Nephron progenitor cell (in vitro differentiated cells): Measurements from ENCODE around the gene LTBP2.

Source experiments
- DNase-seq: peaks from one replicate; pipeline ENCODE4 v3.0.0; 2021
- H3K27ac Mint-ChIP-seq: 2 replicates; pipeline ENCODE4 v1.8.0; 2021; ENCODE audit warnings: mild to moderate bottlenecking, moderate library complexity, mixed read lengths
- H3K27me3 Mint-ChIP-seq: 2 replicates; pipeline ENCODE4 v1.8.0; 2021; ENCODE audit warnings: mild to moderate bottlenecking, low read depth, mixed read lengths; ENCODE audit not compliant: poor library complexity
- H3K36me3 Mint-ChIP-seq: 2 replicates; pipeline ENCODE4 v1.8.0; 2021; ENCODE audit warnings: low read depth, mixed read lengths
- H3K4me1 Mint-ChIP-seq: 2 replicates; pipeline ENCODE4 v1.8.0; 2021; ENCODE audit warnings: mixed read lengths
- H3K4me3 Mint-ChIP-seq: 2 replicates; pipeline ENCODE4 v1.8.0; 2021; ENCODE audit warnings: mild to moderate bottlenecking, moderate library complexity, mixed read lengths
- H3K9me3 Mint-ChIP-seq: 2 replicates; pipeline ENCODE4 v1.8.0; 2021; ENCODE audit warnings: mild to moderate bottlenecking, moderate library complexity, mixed read lengths
- CTCF ChIP-seq: fragments of 200-600 bp; sonication (generic); IDR thresholded peaks from 2 replicates; pipeline ENCODE4 v1.5.0; 2021; ENCODE audit warnings: antibody characterized with exemption

Gene LTBP2

DNA sequence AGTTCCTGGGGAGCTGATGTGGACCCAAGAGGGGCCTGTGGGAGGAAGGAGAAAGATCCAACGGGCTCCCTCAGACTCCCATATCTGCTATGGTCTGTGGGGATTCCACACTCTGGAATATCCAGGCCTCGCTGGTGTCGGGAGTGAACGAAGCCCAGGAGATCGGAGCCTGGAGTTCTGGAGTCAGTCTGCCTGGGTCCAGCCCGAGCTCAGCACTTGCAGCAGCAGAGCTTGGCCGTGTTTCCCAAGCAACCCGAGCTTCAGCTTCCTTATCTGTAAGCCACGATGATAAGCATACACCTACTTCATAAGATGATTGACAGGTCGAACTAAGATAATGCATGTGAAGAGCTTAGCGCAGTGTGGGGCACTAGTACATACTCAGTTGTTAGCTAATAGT, 10.1 kb downstream of the LTBP2 start:
- Mint-ChIP-seq H3K4me3 (no peak overlapping the region), H3K36me3 (no peaks in the 10 kb centered on the region), H3K4me1 (peaks cover 8% of the 10 kb centered on the region), H3K27me3 (peaks cover 19% of the 10 kb centered on the region), H3K9me3 (no peaks in the 10 kb centered on the region), H3K27ac (no peak overlapping the region)
- DNase-seq = no peak
- TF ChIP-seq CTCF = no peak

DNA sequence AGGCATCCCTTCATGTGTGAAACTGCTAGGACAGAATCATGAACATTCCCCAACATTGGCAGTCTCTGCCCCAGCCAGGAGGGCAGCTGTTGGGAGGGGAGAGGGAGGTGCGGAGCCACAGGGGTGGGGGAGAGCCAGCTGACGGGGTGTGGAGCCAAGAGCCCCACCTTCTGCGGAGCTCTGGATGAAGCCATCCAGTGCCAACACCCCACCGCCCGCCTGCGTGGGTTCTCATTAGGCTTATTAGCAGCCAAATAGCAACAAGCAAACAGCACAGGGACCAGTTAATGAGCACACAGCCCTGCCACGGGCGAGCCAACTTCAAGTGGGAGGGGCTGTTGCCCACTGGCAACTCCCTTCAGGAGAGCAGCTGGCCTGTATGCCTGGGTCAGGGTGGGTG, 12.1 kb downstream of the LTBP2 start:
- Mint-ChIP-seq H3K9me3 (no peaks in the 10 kb centered on the region), H3K27ac (no peak overlapping the region), H3K4me3 (no peak overlapping the region), H3K36me3 (no peaks in the 10 kb centered on the region), H3K4me1 (peaks cover 14% of the 10 kb centered on the region), H3K27me3 (peaks cover 14% of the 10 kb centered on the region)
- TF ChIP-seq CTCF = no peak
- DNase-seq = no peak

- no peak for TF ChIP-seq CTCF
- Mint-ChIP-seq H3K36me3 (no peaks in the 10 kb centered on the region), H3K4me3 (no peak overlapping the region), H3K9me3 (no peaks in the 10 kb centered on the region), H3K4me1 (peaks cover 20% of the 10 kb centered on the region), H3K27ac (peak overlapping the region; percentile 95), H3K27me3 (peaks cover 12% of the 10 kb centered on the region)
- no peak for DNase-seq
These were observed 12.7 kb downstream of the LTBP2 start for GRCh38 chr14:74599321-74599761.

- Mint-ChIP-seq H3K36me3 (no peaks in the 10 kb centered on the region), H3K9me3 (no peaks in the 10 kb centered on the region), H3K27me3 (peaks cover 13% of the 10 kb centered on the region), H3K4me3 (no peak overlapping the region), H3K27ac (no peak overlapping the region), H3K4me1 (peaks cover 40% of the 10 kb centered on the region)
- no peak for TF ChIP-seq CTCF
- no peak for DNase-seq
These were observed 15.1 kb downstream of the LTBP2 start for GRCh38 chr14:74596741-74597450.

DNA sequence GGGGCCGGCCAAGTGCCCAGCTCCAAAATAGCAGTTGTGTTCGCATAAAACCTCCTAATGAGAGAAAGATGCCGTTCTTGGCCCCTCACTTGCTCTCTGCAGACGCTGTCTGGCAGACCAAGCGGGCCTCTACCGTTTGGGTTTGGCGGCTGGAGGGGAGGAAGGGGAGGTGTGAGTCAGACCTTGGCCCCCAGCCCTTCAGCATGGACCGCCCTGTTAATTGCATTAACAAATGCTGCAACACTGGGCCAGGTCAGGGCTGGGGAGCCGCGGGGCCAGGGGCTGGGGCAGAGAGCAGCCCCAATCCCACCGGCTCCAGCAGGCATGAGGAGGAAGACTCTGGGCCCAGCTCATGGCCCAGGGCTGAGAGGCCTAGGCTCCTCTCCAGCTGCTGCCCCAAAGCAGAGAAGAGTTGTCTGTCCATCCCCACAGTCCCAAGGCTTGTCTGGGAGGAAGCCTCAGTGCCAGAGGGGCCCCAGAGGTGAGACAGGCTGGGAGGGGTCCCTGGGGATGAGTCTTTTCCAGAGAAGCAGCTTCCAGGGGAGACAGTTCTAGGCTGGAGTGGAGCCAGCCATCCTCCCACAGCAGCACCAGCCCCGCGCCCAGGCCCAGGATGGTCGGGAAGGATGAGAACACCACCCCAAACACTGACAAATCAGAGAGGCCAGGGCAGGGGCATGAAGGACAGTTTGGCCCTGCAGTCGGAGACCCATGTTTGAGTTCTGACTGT, 16.9 kb downstream of the LTBP2 start:
- Mint-ChIP-seq H3K27ac (no peak overlapping the region), H3K27me3 (peaks cover 13% of the 10 kb centered on the region), H3K4me1 (peaks cover 45% of the 10 kb centered on the region), H3K9me3 (no peaks in the 10 kb centered on the region), H3K36me3 (no peaks in the 10 kb centered on the region), H3K4me3 (no peak overlapping the region)
- TF ChIP-seq CTCF = no peak
- DNase-seq = no peak
